ENCODE results near the gene CALB2. TPM values are rescaled to one million over a fixed set of nuclear protein-coding genes. Genes with fewer than 3 reads are reported as not detected.

The CALB2 gene
- polyA plus RNA-seq, 1 donor, result 0.47 TPM

- no peak for DNase-seq
Observed at GRCh38 chr16:71387045-71387871, 28.7 kb downstream of the CALB2 start.

- DNase-seq, result no peak
Observed at GRCh38 chr16:71389330-71389729, 30.8 kb downstream of the CALB2 start.

DNA sequence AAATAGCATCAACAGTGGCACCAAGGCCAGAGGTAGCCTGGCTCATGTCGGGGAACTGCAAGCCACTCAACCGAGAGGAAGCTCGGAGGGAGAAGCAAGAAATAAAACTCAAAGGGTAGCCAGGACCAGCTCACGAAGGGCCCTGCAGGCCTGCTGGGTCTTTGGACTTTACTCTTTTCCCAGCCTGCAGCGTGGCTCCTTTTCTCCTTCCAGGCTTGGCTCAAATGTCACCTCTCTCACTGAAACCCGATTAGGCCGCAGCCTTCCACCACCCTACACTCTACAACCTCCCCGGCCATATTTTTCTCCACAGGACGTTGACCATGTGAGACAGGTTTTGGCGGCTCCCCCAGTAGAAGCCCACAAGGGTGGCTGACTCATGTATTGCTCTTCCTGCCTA is 38.1 kb downstream of the CALB2 start:
- peak; percentile 11 for DNase-seq

DNA sequence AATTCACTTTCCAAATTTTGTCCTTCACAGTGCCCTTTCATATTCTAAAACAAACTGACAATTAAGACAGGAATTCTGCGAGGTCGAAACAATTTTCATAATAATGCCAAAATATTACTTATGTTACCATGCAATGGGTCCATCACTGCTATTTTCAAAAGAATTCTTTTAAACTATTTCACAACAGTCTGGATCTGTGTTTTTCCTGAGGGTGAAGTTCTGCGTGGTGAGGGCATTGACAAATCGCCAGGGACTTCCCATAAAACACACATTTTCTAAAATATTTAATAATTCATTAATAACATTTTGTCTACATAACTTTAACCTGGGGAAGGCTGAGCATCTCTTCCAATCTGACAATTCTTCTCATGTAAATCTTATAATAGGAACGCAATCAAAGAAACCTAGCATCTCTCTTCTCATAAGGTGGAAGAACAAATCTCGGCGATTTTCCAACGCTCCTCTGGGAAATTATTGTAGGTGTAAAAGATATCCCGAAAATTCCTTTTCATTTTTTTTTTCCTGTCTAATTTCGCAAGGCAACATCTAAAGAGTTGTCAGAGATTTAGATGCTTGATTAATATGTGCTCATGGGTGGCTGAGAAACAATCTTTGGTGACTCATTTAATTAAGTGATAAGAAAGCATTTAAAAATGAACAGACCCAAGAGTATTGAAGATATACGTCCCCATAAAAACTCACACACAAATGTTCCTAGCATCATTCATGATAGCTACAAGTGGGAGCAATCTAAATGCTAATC is 41.5 kb downstream of the CALB2 start:
- no peak for DNase-seq

DNA sequence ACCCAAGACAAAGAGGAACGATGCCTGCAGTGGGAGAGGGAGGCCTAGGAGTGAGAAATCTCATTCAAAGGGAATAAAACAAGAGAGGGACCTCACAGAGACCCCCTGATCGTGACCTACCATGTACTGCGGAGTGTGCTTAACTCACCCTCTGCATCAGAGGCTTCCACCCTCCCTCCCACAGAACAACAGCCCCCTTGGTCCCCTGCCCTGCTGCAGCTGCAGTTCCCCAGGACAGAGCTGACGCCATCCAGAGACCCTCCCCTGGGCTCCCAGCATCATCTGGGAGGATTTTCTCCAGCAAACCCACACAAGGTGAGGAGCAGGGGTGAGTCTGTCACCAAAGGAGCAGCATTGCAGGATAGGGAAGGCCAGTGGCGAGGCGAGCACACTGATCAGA is 43.5 kb downstream of the CALB2 start:
- no peak for DNase-seq

- DNase-seq, result no peak
Observed at GRCh38 chr16:71402674-71403073, 44.2 kb downstream of the CALB2 start.

DNA sequence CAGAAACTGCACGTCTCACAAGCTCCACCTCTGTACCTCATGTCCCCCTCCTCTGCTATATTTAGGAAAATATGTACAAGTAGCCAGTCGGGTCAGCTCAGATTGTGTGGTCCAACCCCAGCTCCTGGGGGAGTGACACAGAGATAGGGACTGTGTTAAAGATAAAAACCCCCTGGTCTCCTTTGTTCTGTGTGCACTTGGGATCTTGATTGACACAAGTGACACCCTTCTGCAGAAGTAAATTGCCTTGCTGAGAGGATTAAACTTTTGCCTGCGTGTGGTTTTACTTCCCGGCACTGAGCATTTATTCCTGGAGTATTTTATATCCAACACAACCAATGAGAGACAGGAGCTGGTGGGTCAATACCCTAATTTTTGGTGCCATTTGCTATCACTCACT is 45.8 kb downstream of the CALB2 start:
- no peak for DNase-seq

GRCh38 chr16:71406316-71406715 is 47.8 kb downstream of the CALB2 start:
- DNase-seq, result no peak

- DNase-seq, result no peak
Observed at GRCh38 chr16:71406724-71407123, 48.2 kb downstream of the CALB2 start.

DNA sequence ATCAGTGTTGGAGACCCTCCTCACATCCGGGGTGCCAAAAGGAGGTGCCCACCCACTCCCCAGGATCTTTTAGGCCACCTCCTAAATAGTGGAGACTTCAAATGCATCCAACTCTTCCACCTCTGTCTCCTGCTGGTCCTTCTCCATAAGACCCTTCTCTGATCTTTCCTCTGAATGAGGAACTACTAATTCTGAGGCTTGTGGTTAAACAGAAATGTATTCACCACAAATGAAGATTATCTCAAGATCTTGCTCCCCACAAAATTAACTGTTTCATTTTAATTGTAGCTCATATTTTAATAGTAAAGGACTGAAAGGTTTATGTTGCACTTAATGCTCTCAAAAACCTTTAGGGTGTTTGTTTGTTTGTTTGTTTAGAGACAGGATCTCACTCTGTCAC is 49.2 kb downstream of the CALB2 start:
- no peak for DNase-seq

GRCh38 chr16:71408536-71408935 is 50.0 kb downstream of the CALB2 start:
- DNase-seq, result no peak

DNA sequence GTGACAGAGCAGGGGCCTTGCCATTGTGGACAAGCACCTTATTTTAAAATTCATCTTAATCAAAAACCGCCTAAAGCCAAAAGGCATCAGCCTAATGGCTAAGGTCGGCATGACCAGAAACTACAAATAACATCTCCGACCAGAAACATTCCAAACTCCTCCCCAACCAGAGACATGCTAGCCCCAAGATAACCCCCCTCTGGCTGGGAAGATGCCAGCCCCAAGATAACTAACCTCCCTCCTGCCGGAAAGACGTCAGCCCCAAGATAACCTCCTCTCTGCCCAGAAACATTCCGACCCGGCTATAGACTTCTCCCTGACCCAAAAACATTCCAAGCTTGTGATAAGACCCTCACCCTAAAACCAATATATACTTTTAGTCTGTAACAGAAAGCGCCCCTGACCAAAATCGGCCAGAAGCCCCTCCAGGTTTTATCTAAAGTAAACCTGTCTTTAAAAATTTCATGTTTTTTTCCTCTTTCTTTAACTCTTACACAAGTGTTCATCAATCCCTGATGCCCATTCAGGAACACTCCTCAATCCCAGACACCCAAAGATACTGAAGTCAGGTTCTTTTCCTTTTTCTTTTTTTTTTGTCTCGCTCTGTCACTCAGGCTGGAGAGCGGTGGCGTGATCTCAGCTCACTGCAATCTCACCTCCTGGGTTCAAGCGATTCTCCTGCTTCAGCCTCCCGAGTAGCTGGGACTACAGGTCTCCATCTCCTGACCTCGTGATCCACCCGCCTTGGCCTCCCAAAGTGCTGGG is 50.7 kb downstream of the CALB2 start:
- DNase-seq, result no peak

DNA sequence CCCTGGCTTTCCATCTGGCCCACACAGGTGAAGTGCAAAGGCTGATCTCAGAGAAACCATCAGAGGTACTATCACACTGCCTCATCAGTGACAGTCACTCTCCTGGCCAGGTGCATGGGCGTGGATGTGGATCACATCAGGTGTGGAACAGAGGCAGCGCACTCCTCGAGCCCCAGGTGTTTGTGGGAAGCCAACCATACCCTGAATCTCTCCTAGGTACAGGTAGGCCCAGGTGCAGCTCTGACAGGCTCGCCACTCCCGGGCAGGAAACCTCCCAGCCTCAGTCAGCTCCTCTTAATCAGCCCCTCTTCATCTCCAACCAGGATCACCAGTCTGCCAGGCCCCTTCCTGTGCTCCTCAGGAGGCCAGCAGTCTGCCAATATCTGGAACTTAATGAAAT is 51.6 kb downstream of the CALB2 start:
- DNase-seq, result no peak

GRCh38 chr16:71412270-71413160 is 54.0 kb downstream of the CALB2 start:
- peak; percentile 83 for DNase-seq

GRCh38 chr16:71413341-71413740 is 54.8 kb downstream of the CALB2 start:
- DNase-seq, result no peak

DNA sequence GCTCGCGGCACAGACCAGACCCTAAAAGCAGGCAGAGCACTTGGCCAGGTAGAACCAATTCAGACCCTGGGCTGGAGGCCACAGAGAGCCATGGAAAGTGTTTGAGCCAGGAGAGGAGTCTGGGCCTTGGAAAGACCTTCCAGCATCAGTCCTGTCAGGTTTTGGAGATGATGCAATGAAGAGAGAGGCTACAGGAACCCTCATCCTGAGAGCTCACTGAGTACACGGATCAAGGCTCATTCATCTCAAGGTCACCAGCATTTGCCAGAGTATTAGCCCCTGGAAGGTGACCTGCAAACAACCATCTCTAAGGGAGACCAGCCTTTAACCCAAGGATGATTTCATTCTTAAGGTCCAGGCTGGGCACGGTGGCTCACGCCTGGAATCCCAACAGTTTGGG is 55.5 kb downstream of the CALB2 start:
- DNase-seq, result no peak

DNA sequence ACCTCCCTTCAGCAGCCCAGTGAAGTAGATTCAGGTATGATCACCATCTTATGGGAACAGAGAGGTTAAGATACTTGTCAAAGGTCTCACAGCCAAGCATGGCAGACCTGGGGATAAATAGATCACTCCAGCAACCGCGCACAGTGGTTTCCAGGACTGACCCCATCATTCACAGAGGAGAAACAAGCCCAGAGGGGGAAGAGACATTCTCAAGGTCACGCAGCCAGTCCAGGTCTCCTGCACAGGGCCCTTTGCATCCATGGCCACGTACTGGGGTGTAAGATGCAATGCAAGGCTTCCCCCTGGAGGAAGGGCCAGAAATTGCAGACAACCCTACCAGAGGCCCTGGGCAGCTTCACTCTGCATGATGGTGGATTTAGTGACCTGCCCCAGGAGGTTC is 63.4 kb downstream of the CALB2 start:
- DNase-seq, result no peak

DNA sequence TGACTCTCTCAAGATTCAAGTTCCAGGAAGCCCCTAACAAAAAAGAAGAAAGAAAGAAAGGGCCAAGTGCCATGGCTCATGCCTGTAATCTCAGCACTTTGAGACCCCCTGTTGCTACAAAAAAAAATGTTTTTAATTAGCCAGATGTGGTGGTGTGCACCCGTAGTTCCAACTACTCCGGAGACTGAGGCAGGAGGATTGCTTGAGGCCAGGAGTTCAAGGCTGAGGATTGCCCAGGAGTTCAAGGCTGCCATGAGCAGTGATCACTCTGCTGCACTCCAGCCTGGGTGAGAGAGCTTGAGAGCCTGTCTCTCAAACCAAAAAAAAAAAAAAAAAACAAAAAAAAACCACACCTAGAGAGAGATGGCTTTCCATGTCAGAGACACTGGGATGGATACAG is 64.5 kb downstream of the CALB2 start:
- no peak for DNase-seq

DNA sequence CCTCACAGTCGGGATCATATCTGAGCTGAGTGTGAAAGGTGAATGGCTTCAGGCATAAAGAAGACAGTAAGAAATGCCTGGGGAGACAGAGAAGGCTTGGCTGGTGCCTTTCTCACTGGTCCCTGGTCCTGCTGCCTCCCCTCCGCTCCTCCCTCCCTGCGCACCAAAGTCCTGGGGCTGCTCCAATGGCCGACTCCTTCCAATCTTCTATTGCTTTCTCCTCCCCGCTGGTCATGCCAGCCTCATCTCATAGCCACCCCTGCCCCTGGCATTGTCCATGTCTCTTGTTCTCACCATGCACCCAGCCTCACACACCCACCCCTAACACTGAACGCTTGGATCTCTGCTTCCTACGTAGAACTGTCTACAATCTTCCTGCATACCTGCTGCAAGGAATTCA is 65.3 kb downstream of the CALB2 start:
- no peak for DNase-seq

DNA sequence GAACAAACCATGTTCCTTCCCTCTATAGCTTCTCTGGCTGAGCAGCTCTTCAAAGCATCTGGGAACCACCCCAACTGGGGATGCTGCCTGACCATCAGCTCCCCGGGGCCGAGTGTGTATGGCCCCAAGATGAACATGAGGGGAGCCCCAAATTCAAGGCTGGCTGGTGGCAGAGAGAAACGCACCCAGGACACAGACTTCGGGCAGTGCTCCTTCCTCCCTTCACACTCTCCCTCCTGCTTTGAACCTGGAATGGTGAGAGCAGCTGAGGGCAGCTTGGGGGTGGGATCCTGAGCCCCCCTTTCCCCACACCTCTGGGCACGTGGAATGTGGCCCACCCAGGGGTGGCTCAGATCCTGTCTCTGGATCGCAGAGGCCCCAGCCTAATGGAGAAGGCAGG is 66.1 kb downstream of the CALB2 start:
- no peak for DNase-seq

DNA sequence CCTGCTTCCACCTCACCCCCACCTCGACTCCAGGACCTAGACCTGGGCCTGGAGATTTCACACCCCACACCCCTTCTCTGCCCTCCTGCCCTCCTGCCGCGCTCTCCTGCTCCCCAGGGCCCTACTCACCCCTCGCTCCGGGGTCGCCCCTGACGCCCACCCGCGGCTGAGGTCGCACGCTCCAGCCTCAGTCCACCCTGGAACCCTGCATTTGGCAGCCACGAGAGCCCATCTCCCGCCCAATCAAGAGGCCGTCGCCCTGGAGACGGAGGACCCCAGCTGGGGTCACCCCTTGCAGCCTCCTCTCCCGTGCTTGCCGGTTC is 67.2 kb downstream of the CALB2 start:
- no peak for DNase-seq
